Endothelial cell of umbilical vein (primary cell): Measurements from ENCODE around the gene MSH3. TPM values are rescaled to one million over a fixed set of nuclear protein-coding genes. Genes with fewer than 3 reads are reported as not detected.

ENCODE experiments used
- BruUV-seq: library from RNA; stranded (reverse); fragments of 400-500 nt; replicated peaks from 2 replicates; lab custom pipeline; 2021; lab: Mats Ljungman, UMichigan
- CTCF ChIA-PET: fragments of 300-600, 350-600 bp; sonication (Branson Sonifier 250); formaldehyde crosslinking; loops from one replicate; lab custom pipeline; 2021; ENCODE audit warnings: antibody characterized with exemption, inconsistent platforms; lab: Charles Lee
- POLR2A ChIA-PET: fragments of 300-600, 350-600 bp; sonication (Branson Sonifier 250); formaldehyde crosslinking; loops from one replicate; lab custom pipeline; 2021; ENCODE audit warnings: antibody characterized with exemption, inconsistent platforms; lab: Charles Lee
- DNase-seq: peaks from one replicate; pipeline ENCODE4 v3.0.0-alpha.2; 2011; ENCODE audit warnings: low read depth, low spot score
- FAIRE-seq: peaks from 2 replicates; lab custom pipeline; 2011; peaks lifted over from hg19 to GRCh38; lab: Jason Lieb, UNC
- H2AFZ ChIP-seq: 2 replicates; pipeline ENCODE4 v1.6.0; 2012; ENCODE audit warnings: low read depth, low read length, control low read depth, inconsistent platforms
- H3K27ac ChIP-seq: 2 replicates; pipeline ENCODE4 v1.5.1; 2011; ENCODE audit warnings: low read depth, mild to moderate bottlenecking, control low read depth, low read length, moderate library complexity; ENCODE audit not compliant: insufficient read depth
- H3K27me3 ChIP-seq, 2 experiments: 2 replicates each; pipeline versions ENCODE4 v1.6.0 to v1.6.1; 2011; ENCODE audit warnings: low read length in 2 of 2, mixed read lengths in 1 of 2; ENCODE audit not compliant: control insufficient read depth in 2 of 2, insufficient read depth in 2 of 2
- H3K36me3 ChIP-seq, 2 experiments: 2 replicates in 1 of 2; 3 replicates in 1 of 2; pipeline ENCODE4 v1.5.1; 2011; ENCODE audit warnings: low read length in 2 of 2, mild to moderate bottlenecking in 1 of 2, moderate library complexity in 1 of 2; ENCODE audit not compliant: control insufficient read depth in 2 of 2, insufficient read depth in 2 of 2; ENCODE audit errors: extremely low read depth in 1 of 2
- H3K4me1 ChIP-seq: 3 replicates; pipeline ENCODE4 v1.5.1; 2011; ENCODE audit warnings: mild to moderate bottlenecking, low read length; ENCODE audit not compliant: control insufficient read depth, insufficient read depth; ENCODE audit errors: extremely low read depth
- H3K4me2 ChIP-seq: 2 replicates; pipeline ENCODE4 v1.6.1; 2011; ENCODE audit warnings: low read length, control low read depth, mixed read lengths; ENCODE audit not compliant: insufficient read depth
- H3K4me3 ChIP-seq, 3 experiments: fragments of 200-600 bp in 1 of 3; sonication (generic), shearing (Covaris generic) in 1 of 3; replicated peaks in 1 of 3; 2 replicates each; pipeline ENCODE4 v1.5.1; 2011 to 2016; ENCODE audit warnings: control low read depth in 3 of 3, low read length in 3 of 3, mild to moderate bottlenecking in 2 of 3, inconsistent platforms in 1 of 3, low read depth in 1 of 3, moderate library complexity in 1 of 3; ENCODE audit not compliant: insufficient read depth in 1 of 3
- H3K79me2 ChIP-seq: 2 replicates; pipeline ENCODE4 v1.6.0; 2012; ENCODE audit warnings: low read length, inconsistent platforms; ENCODE audit not compliant: control insufficient read depth, insufficient read depth
- H3K9ac ChIP-seq: replicated peaks from 2 replicates; pipeline ENCODE3; 2011; ENCODE audit warnings: low read length, control low read depth; ENCODE audit not compliant: insufficient read depth; ENCODE audit errors: extremely low read depth
- H3K9me1 ChIP-seq: replicated peaks from 3 replicates; pipeline ENCODE4 v1.6.0; 2011; ENCODE audit warnings: mild to moderate bottlenecking, low read length; ENCODE audit not compliant: control insufficient read depth, insufficient read depth; ENCODE audit errors: extremely low read depth
- H3K9me3 ChIP-seq: replicated peaks from 2 replicates; pipeline ENCODE4 v1.5.1; 2012; ENCODE audit warnings: low read length, inconsistent platforms; ENCODE audit not compliant: control insufficient read depth, insufficient read depth
- H4K20me1 ChIP-seq: replicated peaks from 2 replicates; pipeline ENCODE3; 2011; ENCODE audit warnings: mild to moderate bottlenecking, low read length; ENCODE audit not compliant: control insufficient read depth, insufficient read depth; ENCODE audit errors: extremely low read depth
- EZH2 ChIP-seq: IDR thresholded peaks from 2 replicates; pipeline ENCODE4 v1.6.1; 2012; ENCODE audit warnings: borderline replicate concordance, low read depth, mild to moderate bottlenecking, moderate library complexity, low read length, inconsistent platforms; ENCODE audit not compliant: severe bottlenecking
- FOS ChIP-seq: IDR thresholded peaks from 2 replicates; pipeline ENCODE4 v1.6.1; 2011; ENCODE audit warnings: mild to moderate bottlenecking, low read length, moderate library complexity, borderline replicate concordance; ENCODE audit not compliant: insufficient read depth
- GATA2 ChIP-seq: IDR thresholded peaks from 2 replicates; pipeline ENCODE4 v1.7.0; 2011; ENCODE audit warnings: low read depth, mild to moderate bottlenecking, moderate library complexity, mixed read lengths, low read length; ENCODE audit not compliant: insufficient read length, insufficient read depth
- JUN ChIP-seq: IDR thresholded peaks from 2 replicates; pipeline ENCODE4 v1.6.1; 2011; ENCODE audit warnings: borderline replicate concordance, low read depth; ENCODE audit not compliant: insufficient read length, insufficient read depth
- MAX ChIP-seq: IDR thresholded peaks from 2 replicates; pipeline ENCODE4 v1.6.1; 2011; ENCODE audit not compliant: insufficient read depth, insufficient read length
- MYC ChIP-seq: IDR thresholded peaks from one replicate; pipeline ENCODE4 v1.6.1; 2011; ENCODE audit warnings: mild to moderate bottlenecking, low read depth, low read length
- POLR2A ChIP-seq: IDR thresholded peaks from 2 replicates; pipeline ENCODE4 v1.6.1; 2012; ENCODE audit warnings: low read depth, mild to moderate bottlenecking, control low read depth, low read length
- POLR2AphosphoS5 ChIP-seq: IDR thresholded peaks from 2 replicates; pipeline ENCODE4 v1.6.1; 2012; ENCODE audit warnings: low read depth, mild to moderate bottlenecking, control low read depth, low read length, moderate library complexity; ENCODE audit not compliant: insufficient read depth
- dilution Hi-C: fragments of 300-500 bp; cut with MboI; formaldehyde crosslinking; loops from one replicate; pipeline ENCODE4 v1.15.0; 2019; ENCODE audit warnings: low sequenced_read_pairs; ENCODE audit not compliant: extremely low pct_ligation_motif_present
- intact Hi-C: fragments of 100-400 bp; cut with micrococcal nuclease; formaldehyde crosslinking; loops from one replicate; pipeline ENCODE4 v1.10.0; 2022
- polyA plus RNA-seq, 4 experiments: library from polyadenylated mRNA; depleted of rRNA in 3 of 4; stranded (reverse) in 3 of 4; unstranded in 1 of 4; fragments of >200 nt; gene quantifications; 2 replicates each; pipeline versions ENCODE4 v1.2.1 to v1.2.3, GENCODE V29; 2011 to 2012; ENCODE audit warnings: missing spikeins in 1 of 4
- total RNA-seq: library from RNA; stranded (reverse); gene quantifications from 2 replicates; pipeline ENCODE4 v1.2.3, GENCODE V29; 2021
- TF ChIP-seq, protein P1 (sequence below), 2 donors: IDR thresholded peaks; 1 replicate in 1 of 2; 2 replicates in 1 of 2; pipeline ENCODE4 v1.5.1; 2011; ENCODE audit warnings: low read length in 2 of 2, mild to moderate bottlenecking in 2 of 2, moderate library complexity in 2 of 2, control low read depth in 1 of 2, inconsistent platforms in 1 of 2, low read depth in 1 of 2; ENCODE audit not compliant: insufficient read depth in 1 of 2; ENCODE audit errors: extremely low read depth in 1 of 2

Gene MSH3
- total and polyA plus RNA-seq, 2 donors (not counting 3 experiments of a cell fraction or from before 2014, with no cell fraction given) = 2.0 to 13.0 TPM

- no peaks in the 10 kb centered on the region for H3K9me1 ChIP-seq
- no peaks in the 10 kb centered on the region for H3K9me3 ChIP-seq
- no peaks in the 10 kb centered on the region for H4K20me1 ChIP-seq
- FAIRE-seq = no peak
- H3K27ac ChIP-seq = no peak overlapping the region
- H3K27me3 ChIP-seq = no peaks in the 10 kb centered on the region
- H3K9ac ChIP-seq = no peak overlapping the region
- no peak for TF ChIP-seq MAX
- ChIA-PET POLR2A (no interaction called here), CTCF (no interaction called here)
- H3K36me3 ChIP-seq = peaks cover 0 to 4% of the 10 kb centered on the region in 2 experiments
- H3K4me2 ChIP-seq = no peak overlapping the region
- no peaks in the 10 kb centered on the region for H3K79me2 ChIP-seq
- H3K4me1 ChIP-seq = peaks cover 2% of the 10 kb centered on the region
- H2AFZ ChIP-seq = no peak overlapping the region
- no TSS peak for BruUV-seq
- dilution Hi-C loops = no loop called here
- H3K4me3 ChIP-seq = no peak overlapping the region
- DNase-seq = no peak
- intact Hi-C loops = no loop called here
These were observed 20.3 kb upstream of the MSH3 start for GRCh38 chr5:80634193-80634592.

DNA sequence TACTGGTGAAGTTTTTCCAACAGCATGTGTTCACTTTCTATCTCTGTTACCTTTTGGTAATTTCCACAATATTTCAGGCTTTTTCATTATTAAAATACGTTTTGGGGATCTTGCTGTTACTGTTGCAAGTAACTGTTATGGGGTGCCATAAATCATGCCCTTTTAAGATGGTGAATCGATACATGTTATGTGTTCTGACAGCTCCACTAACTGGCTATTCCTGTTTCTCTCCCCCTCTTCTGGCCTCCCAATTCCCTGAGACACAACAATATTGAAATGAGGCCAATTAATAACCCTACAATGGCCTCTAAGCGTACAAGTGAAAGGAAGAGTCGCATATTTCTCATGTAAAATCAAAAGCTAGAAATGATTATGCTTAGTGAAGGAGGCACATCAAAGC is 13.1 kb upstream of the MSH3 start:
- Histone ChIP-seq H3K27me3 (no peaks in the 10 kb centered on the region), H3K4me1 (no peaks in the 10 kb centered on the region), H3K36me3 (peaks cover 0 to 4% of the 10 kb centered on the region in 2 experiments), H3K79me2 (no peaks in the 10 kb centered on the region), H4K20me1 (no peaks in the 10 kb centered on the region), H2AFZ (no peak overlapping the region), H3K9me3 (no peaks in the 10 kb centered on the region), H3K4me2 (no peak overlapping the region), H3K9me1 (no peaks in the 10 kb centered on the region), H3K4me3 (no peak overlapping the region), H3K27ac (no peak overlapping the region), H3K9ac (no peak overlapping the region)
- TF ChIP-seq, protein P1, sequence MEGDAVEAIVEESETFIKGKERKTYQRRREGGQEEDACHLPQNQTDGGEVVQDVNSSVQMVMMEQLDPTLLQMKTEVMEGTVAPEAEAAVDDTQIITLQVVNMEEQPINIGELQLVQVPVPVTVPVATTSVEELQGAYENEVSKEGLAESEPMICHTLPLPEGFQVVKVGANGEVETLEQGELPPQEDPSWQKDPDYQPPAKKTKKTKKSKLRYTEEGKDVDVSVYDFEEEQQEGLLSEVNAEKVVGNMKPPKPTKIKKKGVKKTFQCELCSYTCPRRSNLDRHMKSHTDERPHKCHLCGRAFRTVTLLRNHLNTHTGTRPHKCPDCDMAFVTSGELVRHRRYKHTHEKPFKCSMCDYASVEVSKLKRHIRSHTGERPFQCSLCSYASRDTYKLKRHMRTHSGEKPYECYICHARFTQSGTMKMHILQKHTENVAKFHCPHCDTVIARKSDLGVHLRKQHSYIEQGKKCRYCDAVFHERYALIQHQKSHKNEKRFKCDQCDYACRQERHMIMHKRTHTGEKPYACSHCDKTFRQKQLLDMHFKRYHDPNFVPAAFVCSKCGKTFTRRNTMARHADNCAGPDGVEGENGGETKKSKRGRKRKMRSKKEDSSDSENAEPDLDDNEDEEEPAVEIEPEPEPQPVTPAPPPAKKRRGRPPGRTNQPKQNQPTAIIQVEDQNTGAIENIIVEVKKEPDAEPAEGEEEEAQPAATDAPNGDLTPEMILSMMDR (IDR thresholded peaks at IDR 0.05; ENCODE audit: extremely low read depth in 1 of 2, insufficient read depth in 1 of 2, low read depth in 1 of 2, low read length in 2 of 2) = no peak
- TF ChIP-seq EZH2 (no peak), FOS (no peak), GATA2 (no peak), POLR2AphosphoS5 (no peak), MAX (no peak), MYC (no peak), POLR2A (no peak), JUN (no peak)
- dilution Hi-C loops = no loop called here
- CTCF ChIA-PET = no interaction called here
- DNase-seq (no peak), FAIRE-seq (no peak)
- intact Hi-C loops = no loop called here
- no TSS peak for BruUV-seq
- POLR2A ChIA-PET = no interaction called here
